ENCODE measurements around the gene PSMB4. TPM values are rescaled to one million over a fixed set of nuclear protein-coding genes. Genes with fewer than 3 reads are reported as not detected.

PSMB4 gene
- total RNA-seq, 1 experiment from 2014 or later = 413 TPM

DNA sequence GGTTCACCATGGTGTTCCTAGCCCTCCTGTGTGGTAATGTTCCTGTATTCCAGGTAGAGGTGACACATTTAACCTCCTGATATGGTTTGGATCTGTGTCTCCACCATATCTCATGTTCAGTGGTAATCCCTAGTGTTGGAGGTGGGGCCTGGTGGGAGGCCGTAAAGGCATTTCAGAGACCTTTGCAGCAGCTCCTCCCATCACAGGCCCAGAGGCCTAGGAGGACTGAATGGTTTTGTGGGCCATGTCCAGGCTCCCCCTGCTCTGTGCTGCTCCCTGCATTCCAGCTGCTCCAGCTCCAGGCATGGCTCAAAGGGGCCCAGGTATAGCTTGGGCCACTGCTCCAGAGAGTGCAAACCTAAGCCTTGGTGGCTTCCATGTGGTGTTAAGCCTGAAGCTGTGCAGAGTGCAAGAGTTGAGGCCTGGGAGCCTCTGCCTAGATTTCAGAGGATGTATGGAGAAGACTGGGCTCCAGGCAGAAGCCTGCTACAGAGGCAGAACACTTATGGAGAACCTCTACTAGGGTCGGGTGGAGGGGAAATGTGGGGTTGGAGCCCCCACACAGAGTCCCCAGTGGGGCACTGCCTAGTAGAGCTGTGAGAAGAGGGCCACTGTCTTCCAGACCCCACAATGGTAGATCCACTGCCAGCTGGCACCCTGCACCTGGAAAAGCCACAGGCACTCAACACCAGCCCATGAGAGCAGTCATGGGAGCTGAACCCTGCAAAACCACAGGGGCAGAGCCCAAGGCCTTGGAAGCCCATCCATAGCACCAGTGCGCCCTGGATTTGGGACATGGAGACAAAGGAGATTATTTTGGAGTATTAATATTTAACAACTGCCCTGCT lies 36.8 kb upstream of the PSMB4 start:
- no peak overlapping the region for H4K8ac ChIP-seq (replicated peaks; ENCODE audit: insufficient read length, low read depth, low read length)
- H3K4me3 Mint-ChIP-seq = no peak overlapping the region
- no peaks in the 10 kb centered on the region for H3K79me2 ChIP-seq (ENCODE audit: insufficient read depth, low read length)
- H2AK5ac ChIP-seq (ENCODE audit: insufficient read length, low read length) = no peak overlapping the region
- no peaks in the 10 kb centered on the region for H3K23me2 ChIP-seq (ENCODE audit: insufficient read length, low read depth, low read length, poor library complexity, severe bottlenecking)
- no peak overlapping the region for H2BK5ac ChIP-seq (ENCODE audit: insufficient read length, low read length)
- no CpG with 5 or more reads among the region's 3 CpGs for WGBS (ENCODE audit: extremely low coverage, insufficient read length, low lambda C conversion rate)
- H3K4me2 ChIP-seq (ENCODE audit: insufficient read depth, insufficient read length, low read length) = no peak overlapping the region
- no peak overlapping the region for H4K91ac ChIP-seq (ENCODE audit: insufficient read length, low read depth, low read length)
- no peak overlapping the region for H2BK120ac ChIP-seq (ENCODE audit: low read depth, low read length, poor library complexity, severe bottlenecking)
- no peak overlapping the region for H3K18ac ChIP-seq (ENCODE audit: insufficient read length, low read depth, low read length)
- H3K27me3 Mint-ChIP-seq (ENCODE audit: low read depth) = no peaks in the 10 kb centered on the region; the same call in 1 of the 2 replicates
- no peak for DNase-seq
- H4K20me1 ChIP-seq (ENCODE audit: control insufficient read depth, insufficient read depth, insufficient read length) = no peaks in the 10 kb centered on the region
- peaks cover 29 to 30% of the 10 kb centered on the region in 2 experiments for H3K9me3 Mint-ChIP-seq
- no peak overlapping the region for H3K27ac Mint-ChIP-seq
- H3K79me1 ChIP-seq (ENCODE audit: insufficient read depth, low read depth, low read length, poor library complexity, severe bottlenecking) = no peaks in the 10 kb centered on the region
- H3K9ac ChIP-seq (ENCODE audit: extremely low read depth, insufficient read length, low read length) = no peak overlapping the region
- no peak overlapping the region for H2AFZ ChIP-seq (ENCODE audit: low read length)
- peaks cover 25 to 43% (median 38%) of the 10 kb centered on the region in 3 experiments for H3K36me3 Mint-ChIP-seq (ENCODE audit: insufficient read depth in 1 of 3, low read depth in 3 of 3)
- H3K4me1 ChIP-seq (ENCODE audit: insufficient read depth, low read length) = no peaks in the 10 kb centered on the region
- H3T11ph ChIP-seq (ENCODE audit: low read length) = no peak overlapping the region
- no peaks in the 10 kb centered on the region for H3K27me3 ChIP-seq (ENCODE audit: insufficient read depth, low read length)
- no peak overlapping the region for H3K56ac ChIP-seq (ENCODE audit: insufficient read length, low read depth, low read length)
- H3K14ac ChIP-seq (ENCODE audit: insufficient read depth, low read length) = no peak overlapping the region
- no peak overlapping the region for H4K5ac ChIP-seq (ENCODE audit: insufficient read length, low read depth, low read length)
- no peak overlapping the region for H2BK20ac ChIP-seq (ENCODE audit: low read depth, low read length, poor library complexity, severe bottlenecking)
- no peaks in the 10 kb centered on the region for H3K9me3 ChIP-seq (ENCODE audit: control insufficient read depth, low read depth, low read length)
- no peak overlapping the region for H3K4ac ChIP-seq (ENCODE audit: low read depth, low read length)
- H3K27ac ChIP-seq (ENCODE audit: insufficient read length, low read depth, low read length) = no peak overlapping the region
- H3K4me1 Mint-ChIP-seq = no peaks in the 10 kb centered on the region
- H2BK15ac ChIP-seq (ENCODE audit: low read depth, low read length) = no peak overlapping the region
- H3K23ac ChIP-seq (ENCODE audit: insufficient read length, low read depth, low read length) = no peak overlapping the region
- TF ChIP-seq, protein P1, sequence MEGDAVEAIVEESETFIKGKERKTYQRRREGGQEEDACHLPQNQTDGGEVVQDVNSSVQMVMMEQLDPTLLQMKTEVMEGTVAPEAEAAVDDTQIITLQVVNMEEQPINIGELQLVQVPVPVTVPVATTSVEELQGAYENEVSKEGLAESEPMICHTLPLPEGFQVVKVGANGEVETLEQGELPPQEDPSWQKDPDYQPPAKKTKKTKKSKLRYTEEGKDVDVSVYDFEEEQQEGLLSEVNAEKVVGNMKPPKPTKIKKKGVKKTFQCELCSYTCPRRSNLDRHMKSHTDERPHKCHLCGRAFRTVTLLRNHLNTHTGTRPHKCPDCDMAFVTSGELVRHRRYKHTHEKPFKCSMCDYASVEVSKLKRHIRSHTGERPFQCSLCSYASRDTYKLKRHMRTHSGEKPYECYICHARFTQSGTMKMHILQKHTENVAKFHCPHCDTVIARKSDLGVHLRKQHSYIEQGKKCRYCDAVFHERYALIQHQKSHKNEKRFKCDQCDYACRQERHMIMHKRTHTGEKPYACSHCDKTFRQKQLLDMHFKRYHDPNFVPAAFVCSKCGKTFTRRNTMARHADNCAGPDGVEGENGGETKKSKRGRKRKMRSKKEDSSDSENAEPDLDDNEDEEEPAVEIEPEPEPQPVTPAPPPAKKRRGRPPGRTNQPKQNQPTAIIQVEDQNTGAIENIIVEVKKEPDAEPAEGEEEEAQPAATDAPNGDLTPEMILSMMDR (conservative IDR thresholded peaks at IDR 0.05) = no peak
- H2BK12ac ChIP-seq (ENCODE audit: insufficient read length, low read depth, low read length) = no peak overlapping the region
